ENCODE measurements around the gene KCNMB2.
"Not testable (repeated sequence)": the region's sequence is repeated elsewhere in the genome, so short reads cannot be mapped to it uniquely, and the experiment has no call there.

The KCNMB2 gene

DNA sequence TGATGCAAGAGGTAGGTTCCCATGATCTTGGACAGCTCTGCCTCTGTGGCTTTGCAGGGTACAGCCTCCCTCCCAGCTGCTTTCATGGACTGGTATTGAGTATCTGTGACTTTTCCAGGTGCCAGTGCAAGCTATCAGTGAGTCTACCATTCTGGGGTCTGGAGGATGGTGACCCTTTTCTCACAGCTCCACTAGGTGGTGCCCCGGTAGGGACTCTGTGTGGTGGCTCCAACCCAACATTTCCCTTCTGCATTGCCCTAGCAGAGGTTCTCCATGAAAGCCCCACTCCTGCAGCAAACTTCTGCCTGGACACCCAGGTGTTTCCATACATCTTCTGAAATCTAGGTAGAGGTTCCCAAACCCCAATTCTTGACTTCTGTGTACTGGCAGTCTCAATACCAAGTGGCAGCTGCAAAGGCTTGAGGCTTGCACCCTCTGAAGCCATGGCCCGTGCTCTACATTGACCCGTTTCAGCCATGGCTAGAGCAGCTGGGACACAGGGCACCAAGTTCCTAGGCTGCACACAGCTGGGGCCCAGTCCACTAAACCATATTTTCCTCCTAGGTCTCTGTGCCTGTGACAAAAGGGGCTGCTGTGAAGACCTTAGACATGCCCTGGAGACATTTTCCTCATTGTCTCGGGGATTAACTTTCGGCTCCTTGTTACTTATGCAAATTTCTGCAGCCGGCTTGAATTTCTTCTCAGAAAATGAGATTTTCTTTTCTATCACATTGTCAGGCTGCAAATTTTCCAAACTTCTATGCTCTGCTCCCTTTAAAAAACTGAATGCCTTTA is 209.8 kb downstream of the KCNMB2 start:
- H3K9me3 ChIP-seq (ENCODE audit: low read length); H3K4me1 ChIP-seq (ENCODE audit: insufficient read depth, low read length); H3K27me3 ChIP-seq (ENCODE audit: insufficient read depth, low read length); H3K4me3 ChIP-seq (ENCODE audit: low read length); H2AFZ ChIP-seq (ENCODE audit: low read depth, low read length); H3K36me3 ChIP-seq (ENCODE audit: insufficient read depth, low read length): not testable (repeated sequence)

GRCh38 chr3:178748874-178749273 is 212.6 kb downstream of the KCNMB2 start:
- Histone ChIP-seq H3K36me3 (ENCODE audit: insufficient read depth, low read length) (no peaks in the 10 kb centered on the region), H2AFZ (ENCODE audit: low read depth, low read length) (no peak overlapping the region), H3K4me1 (ENCODE audit: insufficient read depth, low read length) (no peaks in the 10 kb centered on the region), H3K4me3 (ENCODE audit: low read length) (no peak overlapping the region), H3K27me3 (ENCODE audit: insufficient read depth, low read length) (no peaks in the 10 kb centered on the region), H3K9me3 (ENCODE audit: low read length) (no peaks in the 10 kb centered on the region)

- Histone ChIP-seq H3K9me3 (ENCODE audit: low read length) (no peaks in the 10 kb centered on the region), H3K27me3 (ENCODE audit: insufficient read depth, low read length) (no peaks in the 10 kb centered on the region), H3K4me3 (ENCODE audit: low read length) (no peak overlapping the region), H3K4me1 (ENCODE audit: insufficient read depth, low read length) (no peaks in the 10 kb centered on the region), H2AFZ (ENCODE audit: low read depth, low read length) (no peak overlapping the region), H3K36me3 (ENCODE audit: insufficient read depth, low read length) (no peaks in the 10 kb centered on the region)
These were observed 213.2 kb downstream of the KCNMB2 start for GRCh38 chr3:178749471-178749870.

GRCh38 chr3:178750639-178751300 is 214.5 kb downstream of the KCNMB2 start:
- Histone ChIP-seq H3K9me3 (ENCODE audit: low read length) (no peaks in the 10 kb centered on the region), H3K27me3 (ENCODE audit: insufficient read depth, low read length) (no peaks in the 10 kb centered on the region), H3K4me3 (ENCODE audit: low read length) (no peak overlapping the region), H2AFZ (ENCODE audit: low read depth, low read length) (no peak overlapping the region), H3K36me3 (ENCODE audit: insufficient read depth, low read length) (no peaks in the 10 kb centered on the region), H3K4me1 (ENCODE audit: insufficient read depth, low read length) (no peaks in the 10 kb centered on the region)

DNA sequence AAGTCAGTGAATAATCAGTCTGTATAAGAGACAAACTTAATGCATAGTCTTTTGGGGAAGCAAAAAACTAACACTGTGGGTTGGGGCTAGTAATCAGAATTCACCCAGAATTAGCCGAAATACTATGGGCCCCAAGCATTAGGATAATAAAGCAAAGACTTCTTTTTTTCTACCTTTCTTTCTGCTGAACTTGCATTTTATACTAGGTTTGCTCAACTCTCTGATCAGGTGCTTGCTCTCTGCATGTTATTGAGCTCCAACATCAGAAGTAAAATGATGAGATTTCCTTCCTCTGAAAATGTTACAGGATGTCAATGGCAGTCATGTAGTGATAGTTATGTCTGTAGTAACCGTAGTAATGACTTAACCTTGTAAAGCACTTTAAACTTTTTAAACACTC is 216.6 kb downstream of the KCNMB2 start:
- Histone ChIP-seq H3K9me3 (ENCODE audit: low read length) (no peaks in the 10 kb centered on the region), H3K4me3 (ENCODE audit: low read length) (no peak overlapping the region), H3K36me3 (ENCODE audit: insufficient read depth, low read length) (no peaks in the 10 kb centered on the region), H2AFZ (ENCODE audit: low read depth, low read length) (no peak overlapping the region), H3K27me3 (ENCODE audit: insufficient read depth, low read length) (no peaks in the 10 kb centered on the region), H3K4me1 (ENCODE audit: insufficient read depth, low read length) (no peaks in the 10 kb centered on the region)

- Histone ChIP-seq H3K9me3 (ENCODE audit: low read length) (no peaks in the 10 kb centered on the region), H3K36me3 (ENCODE audit: insufficient read depth, low read length) (no peaks in the 10 kb centered on the region), H3K27me3 (ENCODE audit: insufficient read depth, low read length) (no peaks in the 10 kb centered on the region), H2AFZ (ENCODE audit: low read depth, low read length) (no peak overlapping the region), H3K4me3 (ENCODE audit: low read length) (no peak overlapping the region), H3K4me1 (ENCODE audit: insufficient read depth, low read length) (no peaks in the 10 kb centered on the region)
These were observed 218.7 kb downstream of the KCNMB2 start for GRCh38 chr3:178754852-178755510.

DNA sequence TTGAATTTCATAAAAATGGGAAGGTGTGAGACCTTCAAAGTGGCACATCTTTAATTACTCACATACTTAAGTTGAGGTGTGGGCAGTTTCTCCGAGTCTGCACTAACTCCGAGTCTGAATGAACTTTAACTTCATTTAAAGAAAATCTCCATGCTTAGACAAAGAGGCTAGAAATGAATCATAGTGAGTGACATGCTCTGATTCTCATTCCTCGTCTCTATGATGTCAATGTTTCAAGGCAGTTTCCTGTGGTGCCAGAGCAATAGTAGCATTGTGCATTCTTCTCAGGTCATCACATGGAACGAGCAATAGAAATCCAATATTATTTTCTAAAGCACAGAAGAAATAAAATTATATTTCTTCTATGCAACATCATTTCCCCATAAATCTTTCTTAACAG is 224.8 kb downstream of the KCNMB2 start:
- no peaks in the 10 kb centered on the region for H3K36me3 ChIP-seq (ENCODE audit: insufficient read depth, low read length)
- H2AFZ ChIP-seq (ENCODE audit: low read depth, low read length): no peak overlapping the region
- no peak overlapping the region for H3K4me3 ChIP-seq (ENCODE audit: low read length)
- H3K4me1 ChIP-seq (ENCODE audit: insufficient read depth, low read length): no peaks in the 10 kb centered on the region
- H3K9me3 ChIP-seq (ENCODE audit: low read length): no peaks in the 10 kb centered on the region
- H3K27me3 ChIP-seq (ENCODE audit: insufficient read depth, low read length): no peaks in the 10 kb centered on the region

DNA sequence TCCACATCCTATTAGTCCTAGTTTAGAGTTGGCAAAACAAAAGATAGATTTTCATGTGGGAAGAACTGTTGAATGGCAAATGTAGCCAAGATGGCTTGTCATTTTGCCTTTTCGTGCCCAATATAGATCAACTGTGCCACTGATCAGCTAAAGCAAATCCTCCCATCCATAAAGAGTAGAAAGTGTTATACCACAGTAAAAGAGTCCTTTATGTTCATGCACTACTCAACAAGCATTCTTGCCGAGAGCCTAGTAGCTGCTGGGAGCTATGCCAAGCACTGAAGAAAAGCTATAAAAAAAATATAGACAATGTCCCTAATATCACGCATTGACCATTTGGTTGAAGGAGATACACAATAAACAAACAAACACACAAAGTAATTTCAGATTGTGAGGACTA is 225.2 kb downstream of the KCNMB2 start:
- Histone ChIP-seq H3K27me3 (ENCODE audit: insufficient read depth, low read length) (no peaks in the 10 kb centered on the region), H3K4me1 (ENCODE audit: insufficient read depth, low read length) (no peaks in the 10 kb centered on the region), H3K9me3 (ENCODE audit: low read length) (no peaks in the 10 kb centered on the region), H2AFZ (ENCODE audit: low read depth, low read length) (no peak overlapping the region), H3K4me3 (ENCODE audit: low read length) (no peak overlapping the region), H3K36me3 (ENCODE audit: insufficient read depth, low read length) (no peaks in the 10 kb centered on the region)

- Histone ChIP-seq H3K9me3 (ENCODE audit: low read length) (no peaks in the 10 kb centered on the region), H3K4me1 (ENCODE audit: insufficient read depth, low read length) (no peaks in the 10 kb centered on the region), H3K36me3 (ENCODE audit: insufficient read depth, low read length) (no peaks in the 10 kb centered on the region), H2AFZ (ENCODE audit: low read depth, low read length) (no peak overlapping the region), H3K27me3 (ENCODE audit: insufficient read depth, low read length) (no peaks in the 10 kb centered on the region), H3K4me3 (ENCODE audit: low read length) (no peak overlapping the region)
These were observed 226.1 kb downstream of the KCNMB2 start for GRCh38 chr3:178762385-178762784.

DNA sequence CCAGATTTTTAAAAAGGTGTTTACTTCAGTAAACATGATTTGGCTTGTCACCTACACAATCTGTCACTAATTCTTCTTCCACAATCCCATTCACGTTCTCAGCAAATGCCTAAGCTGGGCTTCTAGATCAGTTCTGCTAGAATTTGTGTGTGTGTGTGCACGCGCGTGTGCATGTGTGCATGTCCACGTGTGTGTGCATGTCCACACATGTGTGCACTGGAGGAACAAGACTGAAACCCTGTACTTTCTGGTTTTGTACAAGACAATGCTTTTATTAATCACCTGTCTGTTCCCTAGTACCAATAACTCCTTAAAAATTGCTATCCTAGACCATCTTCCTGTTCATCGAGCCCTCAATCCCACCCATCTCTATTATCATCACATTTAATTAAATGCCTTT is 229.2 kb downstream of the KCNMB2 start:
- no peaks in the 10 kb centered on the region for H3K36me3 ChIP-seq (ENCODE audit: insufficient read depth, low read length)
- no peaks in the 10 kb centered on the region for H3K4me1 ChIP-seq (ENCODE audit: insufficient read depth, low read length)
- H3K9me3 ChIP-seq (ENCODE audit: low read length): no peaks in the 10 kb centered on the region
- H2AFZ ChIP-seq (ENCODE audit: low read depth, low read length): no peak overlapping the region
- no peak overlapping the region for H3K4me3 ChIP-seq (ENCODE audit: low read length)
- no peaks in the 10 kb centered on the region for H3K27me3 ChIP-seq (ENCODE audit: insufficient read depth, low read length)

DNA sequence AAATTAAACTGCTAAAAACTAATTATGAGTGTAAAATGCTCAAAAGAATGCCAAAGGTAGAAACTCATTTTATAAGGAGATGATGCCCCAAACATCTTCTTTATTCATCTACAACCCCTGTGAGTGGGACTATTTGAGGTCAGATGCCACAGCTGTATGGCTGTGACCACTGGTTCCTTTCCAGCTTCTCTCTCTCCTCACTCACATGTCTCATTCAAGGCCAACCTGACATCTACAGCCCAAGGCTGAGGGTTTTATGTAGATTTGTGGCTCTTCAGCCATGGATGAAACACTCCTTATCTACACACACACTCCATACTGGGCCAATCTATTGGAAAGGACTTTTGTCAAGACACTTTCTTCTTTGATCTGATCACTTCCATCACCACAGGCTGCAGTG is 231.3 kb downstream of the KCNMB2 start:
- Histone ChIP-seq H2AFZ (ENCODE audit: low read depth, low read length) (no peak overlapping the region), H3K4me1 (ENCODE audit: insufficient read depth, low read length) (no peaks in the 10 kb centered on the region), H3K36me3 (ENCODE audit: insufficient read depth, low read length) (no peaks in the 10 kb centered on the region), H3K27me3 (ENCODE audit: insufficient read depth, low read length) (no peaks in the 10 kb centered on the region), H3K4me3 (ENCODE audit: low read length) (no peak overlapping the region), H3K9me3 (ENCODE audit: low read length) (no peaks in the 10 kb centered on the region)

GRCh38 chr3:178768072-178768864 is 232.0 kb downstream of the KCNMB2 start:
- no peak overlapping the region for H3K4me3 ChIP-seq (ENCODE audit: low read length)
- no peaks in the 10 kb centered on the region for H3K36me3 ChIP-seq (ENCODE audit: insufficient read depth, low read length)
- H2AFZ ChIP-seq (ENCODE audit: low read depth, low read length): no peak overlapping the region
- no peaks in the 10 kb centered on the region for H3K4me1 ChIP-seq (ENCODE audit: insufficient read depth, low read length)
- no peaks in the 10 kb centered on the region for H3K27me3 ChIP-seq (ENCODE audit: insufficient read depth, low read length)
- no peaks in the 10 kb centered on the region for H3K9me3 ChIP-seq (ENCODE audit: low read length)

DNA sequence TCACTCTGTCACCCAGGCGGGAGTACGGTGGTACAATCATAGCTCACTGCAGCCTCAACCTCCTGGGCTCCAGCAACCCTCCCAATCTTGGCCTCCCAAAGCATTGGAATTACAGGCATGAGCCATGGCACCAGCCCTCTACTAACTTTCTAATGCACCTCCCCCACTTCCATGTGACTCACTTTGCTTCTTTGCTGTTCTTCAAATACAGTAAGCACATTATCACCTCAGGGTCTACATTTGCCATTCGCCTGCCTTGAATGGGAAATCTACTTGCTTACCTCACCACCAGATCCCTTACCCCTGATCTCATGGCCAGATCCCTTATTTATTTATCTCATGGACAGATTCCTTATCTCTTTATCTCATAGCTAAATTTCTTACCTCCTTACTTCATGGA is 235.3 kb downstream of the KCNMB2 start:
- Histone ChIP-seq H3K4me1 (ENCODE audit: insufficient read depth, low read length) (no peaks in the 10 kb centered on the region), H3K36me3 (ENCODE audit: insufficient read depth, low read length) (no peaks in the 10 kb centered on the region)

More for the DNA sequence above, 235.3 kb downstream of the KCNMB2 start:
- Histone ChIP-seq H3K27me3 (ENCODE audit: insufficient read depth, low read length) (no peaks in the 10 kb centered on the region), H3K9me3 (ENCODE audit: low read length) (no peaks in the 10 kb centered on the region), H2AFZ (ENCODE audit: low read depth, low read length) (no peak overlapping the region), H3K4me3 (ENCODE audit: low read length) (no peak overlapping the region)
